HG02938 (cell line): ENCODE results near the gene NEMP1.
A peak's percentile ranks its signal among the peaks of the same experiment; 100 is the strongest.
"Not testable (repeated sequence)": the region's sequence is repeated elsewhere in the genome, so short reads cannot be mapped to it uniquely, and the experiment has no call there.

Experiments used
- ATAC-seq: cut with Tn5 transposase; IDR thresholded peaks from one replicate; pipeline ENCODE4 v1.9.1; 2021; ENCODE audit warnings: mild to moderate bottlenecking, moderate library complexity; ENCODE audit not compliant: unreplicated experiment

The NEMP1 gene

GRCh38 chr12:57091638-57092528, 13.3 kb upstream of the NEMP1 start:
- ATAC-seq = no peak

- ATAC-seq = no peak
Measured at GRCh38 chr12:57090924-57091637, 12.5 kb upstream of the NEMP1 start.

- ATAC-seq = no peak
Measured at GRCh38 chr12:57090490-57090889, 11.9 kb upstream of the NEMP1 start.

- ATAC-seq = no peak
Measured at GRCh38 chr12:57089271-57090245, 11.0 kb upstream of the NEMP1 start.

- peak; percentile 39 for ATAC-seq
Measured at GRCh38 chr12:57088354-57089270, 10.0 kb upstream of the NEMP1 start, which contains the start of gene NAB2. Gene NAB2, plus strand, starts transcription at chr12:57089114. Its CDS starts 158 bp downstream, at chr12:57089272.

- peak; percentile 35 for ATAC-seq
Measured at GRCh38 chr12:57087691-57088353, 9.2 kb upstream of the NEMP1 start.

- ATAC-seq = peak; percentile 18
Measured at GRCh38 chr12:57087010-57087690, 8.6 kb upstream of the NEMP1 start.

GRCh38 chr12:57086493-57087009, 8.0 kb upstream of the NEMP1 start:
- no peak for ATAC-seq

- ATAC-seq = no peak
Measured at GRCh38 chr12:57085999-57086492, 7.5 kb upstream of the NEMP1 start.

- ATAC-seq = no peak
Measured at GRCh38 chr12:57080855-57081254, 2.3 kb upstream of the NEMP1 start.

GRCh38 chr12:57079821-57080220, 1.2 kb upstream of the NEMP1 start:
- no peak for ATAC-seq

GRCh38 chr12:57073566-57074450, 4.8 kb downstream of the NEMP1 start:
- not testable (repeated sequence) for ATAC-seq

GRCh38 chr12:57072661-57073060, 5.9 kb downstream of the NEMP1 start:
- ATAC-seq = no peak

- peak; percentile 75 for ATAC-seq
Measured at GRCh38 chr12:57069523-57069922, 9.1 kb downstream of the NEMP1 start.

- ATAC-seq = no peak
Measured at GRCh38 chr12:57066245-57066644, 12.3 kb downstream of the NEMP1 start.

GRCh38 chr12:57063991-57064685, 14.5 kb downstream of the NEMP1 start:
- peak; percentile 81 for ATAC-seq

- ATAC-seq = no peak
Measured at GRCh38 chr12:57058454-57058853, 20.1 kb downstream of the NEMP1 start.
